Tibial nerve (tissue), 4 donors: ENCODE results near the gene BRME1. TPM values are rescaled to one million over a fixed set of nuclear protein-coding genes. Genes with fewer than 3 reads are reported as not detected.

Experiments
- DNase-seq, 2 donors: peaks; one replicate each; pipeline ENCODE4 v3.0.0-alpha.2; 2019; ENCODE audit warnings: low spot score in 2 of 2
- H3K27ac ChIP-seq, 4 donors: fragments of 200-600 bp; sonication (generic) in 3 of 4; one replicate each; pipeline ENCODE4 v1.5.1; 2017 to 2019; ENCODE audit warnings: mild to moderate bottlenecking in 1 of 4
- H3K27me3 ChIP-seq, 2 donors: fragments of 200-600 bp; sonication (generic) in 1 of 2; one replicate each; pipeline versions ENCODE4 v1.5.1 to v1.6.0; 2017 to 2019
- H3K36me3 ChIP-seq, 3 donors: fragments of 200-600 bp; sonication (generic); one replicate each; pipeline ENCODE4 v1.5.1; 2018 to 2019
- H3K4me1 ChIP-seq, 4 donors: fragments of 200-600 bp; sonication (generic) in 3 of 4; one replicate each; pipeline ENCODE4 v1.5.1; 2017 to 2019
- H3K4me3 ChIP-seq, 4 donors: fragments of 200-600 bp; sonication (generic) in 3 of 4; one replicate each; pipeline ENCODE4 v1.5.1; 2017 to 2019; ENCODE audit warnings: mild to moderate bottlenecking in 1 of 4, moderate library complexity in 1 of 4
- H3K9me3 ChIP-seq, 4 donors: fragments of 200-600 bp; sonication (generic) in 3 of 4; one replicate each; pipeline ENCODE4 v1.5.1; 2017 to 2019
- EP300 ChIP-seq, 2 donors: sonication (generic); formaldehyde crosslinking; IDR thresholded peaks; one replicate each; pipeline ENCODE4 v1.6.1; 2017; ENCODE audit warnings: antibody characterized with exemption in 2 of 2, mild to moderate bottlenecking in 1 of 2
- POLR2A ChIP-seq, 2 donors: fragments of 450-650 bp; IDR thresholded peaks; one replicate each; pipeline ENCODE4 v1.6.1; 2017; ENCODE audit warnings: antibody characterized with exemption in 2 of 2, mild to moderate bottlenecking in 2 of 2, moderate library complexity in 2 of 2
- WGBS, 2 donors: methylation state at CpG; one replicate each; pipeline ENCODE4 v1.1.5; 2018; 5-methylcytosine and 5-hydroxymethylcytosine counted together
- total RNA-seq, 4 donors: library from RNA; depleted of rRNA; stranded (reverse); fragments of >200 nt; gene quantifications; one replicate each; pipeline ENCODE4 v1.1.0, GENCODE V29; 2016
- TF ChIP-seq, protein P1 (sequence below), 5 experiments: fragments of 200-600 bp in 3 of 5; fragments of 450-650 bp in 2 of 5; sonication (generic) in 3 of 5; IDR thresholded peaks; one replicate each; pipeline ENCODE4 v1.5.1; 2016 to 2019; ENCODE audit warnings: antibody characterized with exemption in 5 of 5, mild to moderate bottlenecking in 3 of 5, moderate library complexity in 2 of 5

The BRME1 gene
- total RNA-seq, 4 donors from 2014 or later, result 1.5 to 3.3 (median 3.0) TPM; not detected in 1

GRCh38 chr19:13847407-13848339 lies 58.2 kb downstream of the BRME1 start:
- Histone ChIP-seq H3K4me1 (peaks cover 0 to 85% (median 54%) of the 10 kb centered on the region in 4 donors), H3K27me3 (no peaks in the 10 kb centered on the region), H3K27ac (peak overlapping the region; percentile 98 to 100 (median 100)), H3K36me3 (no peaks in the 10 kb centered on the region), H3K9me3 (no peaks in the 10 kb centered on the region), H3K4me3 (peak overlapping the region; percentile 35 to 59 (median 48))
- DNase-seq, result peak; percentile 86 to 88
- 1 to 3% methylated on average over 12 to 37 of the region's 47 CpGs for WGBS, 2 donors
- TF ChIP-seq, protein P1, sequence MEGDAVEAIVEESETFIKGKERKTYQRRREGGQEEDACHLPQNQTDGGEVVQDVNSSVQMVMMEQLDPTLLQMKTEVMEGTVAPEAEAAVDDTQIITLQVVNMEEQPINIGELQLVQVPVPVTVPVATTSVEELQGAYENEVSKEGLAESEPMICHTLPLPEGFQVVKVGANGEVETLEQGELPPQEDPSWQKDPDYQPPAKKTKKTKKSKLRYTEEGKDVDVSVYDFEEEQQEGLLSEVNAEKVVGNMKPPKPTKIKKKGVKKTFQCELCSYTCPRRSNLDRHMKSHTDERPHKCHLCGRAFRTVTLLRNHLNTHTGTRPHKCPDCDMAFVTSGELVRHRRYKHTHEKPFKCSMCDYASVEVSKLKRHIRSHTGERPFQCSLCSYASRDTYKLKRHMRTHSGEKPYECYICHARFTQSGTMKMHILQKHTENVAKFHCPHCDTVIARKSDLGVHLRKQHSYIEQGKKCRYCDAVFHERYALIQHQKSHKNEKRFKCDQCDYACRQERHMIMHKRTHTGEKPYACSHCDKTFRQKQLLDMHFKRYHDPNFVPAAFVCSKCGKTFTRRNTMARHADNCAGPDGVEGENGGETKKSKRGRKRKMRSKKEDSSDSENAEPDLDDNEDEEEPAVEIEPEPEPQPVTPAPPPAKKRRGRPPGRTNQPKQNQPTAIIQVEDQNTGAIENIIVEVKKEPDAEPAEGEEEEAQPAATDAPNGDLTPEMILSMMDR (IDR thresholded peaks at IDR 0.05), result peak in 4 of 5 experiments; percentile 25 to 71 (median 40)
- TF ChIP-seq POLR2A (IDR thresholded peaks at IDR 0.05) (peak; percentile 39 to 82), EP300 (IDR thresholded peaks at IDR 0.05) (peak; percentile 64 to 93)

DNA sequence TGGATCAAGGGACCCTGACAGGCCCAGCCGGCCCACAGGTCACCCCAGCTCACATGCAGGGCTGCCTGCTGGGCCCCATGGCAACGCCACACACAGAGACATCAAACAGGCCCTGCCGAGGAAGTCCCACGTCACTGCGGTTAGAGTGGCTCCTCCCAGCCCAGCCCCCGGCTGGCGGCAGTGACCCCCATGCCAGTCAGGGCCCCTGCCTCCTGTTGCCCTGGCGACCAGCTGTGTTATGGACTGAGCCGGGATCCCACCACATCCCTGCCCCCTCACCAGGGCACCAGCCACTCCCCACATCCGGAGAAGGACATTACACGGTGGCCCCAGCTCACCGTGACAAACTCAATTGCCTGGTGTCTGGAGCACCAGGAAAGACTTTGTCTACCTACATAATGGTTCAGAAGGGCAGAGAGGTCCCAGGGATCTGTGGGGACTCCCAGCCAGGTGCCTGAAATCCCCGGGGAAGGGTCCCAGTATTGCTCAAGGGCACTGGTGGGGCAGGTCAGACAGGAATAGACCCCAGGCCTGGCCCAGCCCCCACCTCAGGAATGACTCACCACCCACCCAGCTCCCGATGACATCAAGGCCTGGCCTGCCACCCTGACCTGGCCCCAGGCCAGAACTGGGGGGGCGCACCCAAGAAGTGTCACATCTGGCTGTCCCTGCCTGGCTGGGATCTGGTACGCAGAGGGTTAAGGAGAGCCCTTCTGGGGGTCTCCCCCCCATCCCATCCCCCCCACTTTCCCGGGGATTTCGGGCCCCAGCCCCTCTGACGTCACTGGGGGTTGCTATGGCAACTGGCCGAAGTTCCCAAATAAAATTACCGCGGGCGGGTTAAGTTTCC lies 59.1 kb downstream of the BRME1 start:
- peak; percentile 83 to 90 for DNase-seq
- WGBS, 2 donors, result 10 to 11% methylated on average over 16 to 17 of the region's 23 CpGs
- Histone ChIP-seq H3K4me1 (peaks cover 0 to 76% (median 47%) of the 10 kb centered on the region in 4 donors), H3K27ac (peak overlapping the region; percentile 98 to 100 (median 100)), H3K4me3 (peak overlapping the region; percentile 35 to 59 (median 48)), H3K27me3 (no peaks in the 10 kb centered on the region), H3K36me3 (no peaks in the 10 kb centered on the region), H3K9me3 (no peaks in the 10 kb centered on the region)
- no peak for TF ChIP-seq POLR2A (IDR thresholded peaks at IDR 0.05)
- peak; percentile 81 for TF ChIP-seq EP300 (IDR thresholded peaks at IDR 0.05)
- TF ChIP-seq, protein P1 (IDR thresholded peaks at IDR 0.05), result no peak

DNA sequence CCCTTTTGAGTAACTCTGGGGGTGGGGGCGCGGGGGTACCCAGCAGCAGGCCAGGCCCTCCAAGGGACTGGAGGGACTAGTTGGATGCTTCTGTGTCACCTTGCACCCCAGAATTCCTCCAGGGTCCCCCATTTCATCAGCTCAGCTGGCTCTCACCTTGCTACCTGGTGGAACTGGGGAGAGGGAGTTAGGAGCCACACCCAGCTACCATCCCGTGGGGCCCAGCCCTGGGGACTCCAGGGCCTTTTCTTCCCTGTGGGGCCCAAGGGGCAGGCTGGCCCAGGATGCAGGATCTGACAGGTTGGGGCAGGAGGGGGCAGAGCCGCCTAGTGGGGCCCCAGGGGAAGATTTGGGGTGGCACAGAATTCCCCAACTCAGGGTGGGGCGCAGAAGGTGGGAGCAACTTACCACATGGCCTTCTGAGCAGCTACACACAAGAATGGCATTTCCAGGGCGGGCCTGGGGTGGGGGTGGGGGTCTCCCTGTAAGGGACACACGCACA lies 61.7 kb downstream of the BRME1 start:
- no peak overlapping the region for H3K4me3 ChIP-seq
- H3K27me3 ChIP-seq, result no peaks in the 10 kb centered on the region
- TF ChIP-seq, protein P1 (IDR thresholded peaks at IDR 0.05), result no peak
- no peak for TF ChIP-seq EP300 (IDR thresholded peaks at IDR 0.05)
- no peak for TF ChIP-seq POLR2A (IDR thresholded peaks at IDR 0.05)
- H3K27ac ChIP-seq, result peak overlapping the region; percentile 96 to 100 (median 98)
- H3K9me3 ChIP-seq, result no peaks in the 10 kb centered on the region
- 68 to 83% methylated on average over 6 to 7 of the region's 7 CpGs for WGBS, 2 donors
- no peak for DNase-seq
- no peaks in the 10 kb centered on the region for H3K36me3 ChIP-seq
- peaks cover 0 to 78% (median 50%) of the 10 kb centered on the region in 4 donors for H3K4me1 ChIP-seq

GRCh38 chr19:13843104-13843921 lies 62.6 kb downstream of the BRME1 start:
- no peaks in the 10 kb centered on the region for H3K9me3 ChIP-seq
- WGBS, 2 donors, result 8 to 16% methylated on average over 24 of the region's 24 CpGs
- TF ChIP-seq POLR2A (IDR thresholded peaks at IDR 0.05), result no peak
- TF ChIP-seq, protein P1 (IDR thresholded peaks at IDR 0.05), result no peak
- peak in 1 of 2 donors; percentile 60 for TF ChIP-seq EP300 (IDR thresholded peaks at IDR 0.05)
- H3K27ac ChIP-seq, result peak overlapping the region; percentile 96 to 100 (median 98)
- no peaks in the 10 kb centered on the region for H3K36me3 ChIP-seq
- peak overlapping the region; percentile 46 to 99 (median 96) for H3K4me3 ChIP-seq
- peaks cover 0 to 78% (median 55%) of the 10 kb centered on the region in 4 donors for H3K4me1 ChIP-seq
- no peaks in the 10 kb centered on the region for H3K27me3 ChIP-seq
- no peak for DNase-seq
